GM19467 (cell line): Measurements from ENCODE around the gene TNS3.

Experiments
- ATAC-seq: cut with Tn5 transposase; IDR thresholded peaks from one replicate; pipeline ENCODE4 v1.9.1; 2021; ENCODE audit warnings: mild to moderate bottlenecking, moderate library complexity; ENCODE audit not compliant: unreplicated experiment

Gene TNS3

GRCh38 chr7:47414342-47415317 is 167.3 kb downstream of the TNS3 start:
- no peak for ATAC-seq

GRCh38 chr7:47413526-47414341 is 168.2 kb downstream of the TNS3 start:
- no peak for ATAC-seq

GRCh38 chr7:47411901-47412300 is 170.0 kb downstream of the TNS3 start:
- no peak for ATAC-seq

- no peak for ATAC-seq
Observed at GRCh38 chr7:47411281-47411869, 170.5 kb downstream of the TNS3 start.

- ATAC-seq, result no peak
Observed at GRCh38 chr7:47408675-47409074, 173.2 kb downstream of the TNS3 start.

- ATAC-seq, result no peak
Observed at GRCh38 chr7:47407821-47408674, 173.9 kb downstream of the TNS3 start.

- no peak for ATAC-seq
Observed at GRCh38 chr7:47407136-47407535, 174.8 kb downstream of the TNS3 start.

- ATAC-seq, result no peak
Observed at GRCh38 chr7:47406801-47407129, 175.1 kb downstream of the TNS3 start.

- ATAC-seq, result no peak
Observed at GRCh38 chr7:47405921-47406800, 175.8 kb downstream of the TNS3 start.

- ATAC-seq, result no peak
Observed at GRCh38 chr7:47405286-47405904, 176.5 kb downstream of the TNS3 start.

GRCh38 chr7:47404010-47404409 is 177.9 kb downstream of the TNS3 start:
- no peak for ATAC-seq

GRCh38 chr7:47402941-47403866 is 178.7 kb downstream of the TNS3 start:
- ATAC-seq, result no peak

GRCh38 chr7:47401611-47402570 is 180.0 kb downstream of the TNS3 start:
- ATAC-seq, result no peak

GRCh38 chr7:47400741-47401206 is 181.1 kb downstream of the TNS3 start:
- no peak for ATAC-seq

GRCh38 chr7:47400001-47400400 is 181.9 kb downstream of the TNS3 start:
- no peak for ATAC-seq

- no peak for ATAC-seq
Observed at GRCh38 chr7:47394751-47395252, 187.1 kb downstream of the TNS3 start.

- ATAC-seq, result no peak
Observed at GRCh38 chr7:47394216-47394615, 187.7 kb downstream of the TNS3 start.
